GM21619 (cell line): Measurements from ENCODE around the gene FAIM2.

Experiments used
- ATAC-seq: cut with Tn5 transposase; IDR thresholded peaks from one replicate; pipeline ENCODE4 v1.9.1; 2021; ENCODE audit not compliant: unreplicated experiment

FAIM2 gene

DNA sequence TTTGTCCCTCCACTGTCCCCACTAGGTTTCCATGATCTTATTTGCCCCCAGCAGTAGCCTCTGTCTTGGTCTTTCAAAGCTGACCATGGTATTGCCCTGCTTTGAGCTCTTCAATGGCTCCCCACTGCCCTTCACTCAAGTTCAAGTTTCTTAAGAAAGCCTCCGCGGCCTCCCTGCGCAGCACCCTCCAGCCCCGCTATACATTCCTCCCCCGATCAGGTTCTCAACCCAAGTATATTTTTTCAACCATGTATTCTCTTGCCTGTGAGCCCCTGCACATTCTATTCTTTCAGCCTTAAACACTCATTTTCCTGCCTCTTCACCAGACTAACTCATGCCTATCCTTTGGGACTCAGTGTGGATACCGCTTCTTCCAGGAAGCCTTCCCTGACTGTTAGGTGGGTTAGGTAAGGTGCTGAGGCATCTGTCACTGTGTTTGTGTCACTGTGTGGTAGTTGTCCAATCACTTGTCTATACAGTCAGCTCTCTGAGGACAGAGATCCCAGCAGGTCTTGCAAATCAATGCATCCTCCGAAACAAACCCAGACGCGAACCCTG is 4.3 kb downstream of the FAIM2 start:
- no peak for ATAC-seq

DNA sequence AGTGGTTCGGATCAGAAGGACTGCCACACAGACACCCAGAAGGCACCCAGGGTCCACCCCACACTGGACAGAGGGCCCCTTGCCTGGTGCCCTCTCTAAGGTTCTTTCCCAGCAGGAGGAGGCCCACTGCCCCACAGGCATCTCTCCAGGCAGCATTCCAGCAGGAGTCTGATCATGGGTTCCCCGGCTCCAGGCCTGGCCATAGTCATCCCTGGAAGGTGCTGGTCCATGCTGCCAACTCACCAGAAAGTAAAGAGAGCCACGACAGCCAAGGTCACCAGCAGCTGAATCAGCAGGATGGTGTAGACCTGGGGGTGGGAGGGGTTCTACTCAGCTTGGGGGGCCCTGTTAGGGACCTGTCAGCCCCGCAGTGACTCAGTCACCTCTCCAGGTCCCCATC is 6.4 kb downstream of the FAIM2 start:
- no peak for ATAC-seq

GRCh38 chr12:49895773-49896172 is 7.9 kb downstream of the FAIM2 start:
- no peak for ATAC-seq

- ATAC-seq, result no peak
Observed at GRCh38 chr12:49894751-49895148, 8.9 kb downstream of the FAIM2 start.

- no peak for ATAC-seq
Observed at GRCh38 chr12:49893753-49894750, 9.6 kb downstream of the FAIM2 start.

DNA sequence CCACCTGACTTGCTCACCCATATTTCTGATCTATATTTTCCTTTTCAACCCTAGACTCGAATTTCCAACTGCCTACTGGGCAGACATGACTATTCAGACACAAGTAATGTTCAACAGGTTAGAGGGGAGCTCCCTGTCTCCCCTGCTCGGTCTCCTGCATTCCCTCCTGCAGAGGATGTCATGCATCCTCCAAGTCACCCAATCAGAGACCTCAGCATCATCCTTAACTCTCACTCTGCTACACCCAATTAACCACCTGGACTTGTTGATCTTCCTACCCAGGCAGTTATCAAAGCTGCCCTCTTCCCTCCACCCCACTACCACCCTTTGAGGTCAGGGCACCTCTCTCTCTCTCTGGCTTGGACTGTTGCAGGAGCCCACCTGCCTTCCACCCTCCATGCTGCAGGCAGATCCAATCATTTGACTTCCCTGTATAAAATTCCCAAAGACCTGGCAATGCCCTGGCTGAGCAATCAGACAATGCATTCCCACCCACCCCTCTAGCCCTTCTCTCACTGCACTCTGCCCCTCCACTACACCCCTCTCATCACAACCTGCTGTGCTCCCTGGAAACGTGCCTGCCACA is 10.9 kb downstream of the FAIM2 start:
- no peak for ATAC-seq

DNA sequence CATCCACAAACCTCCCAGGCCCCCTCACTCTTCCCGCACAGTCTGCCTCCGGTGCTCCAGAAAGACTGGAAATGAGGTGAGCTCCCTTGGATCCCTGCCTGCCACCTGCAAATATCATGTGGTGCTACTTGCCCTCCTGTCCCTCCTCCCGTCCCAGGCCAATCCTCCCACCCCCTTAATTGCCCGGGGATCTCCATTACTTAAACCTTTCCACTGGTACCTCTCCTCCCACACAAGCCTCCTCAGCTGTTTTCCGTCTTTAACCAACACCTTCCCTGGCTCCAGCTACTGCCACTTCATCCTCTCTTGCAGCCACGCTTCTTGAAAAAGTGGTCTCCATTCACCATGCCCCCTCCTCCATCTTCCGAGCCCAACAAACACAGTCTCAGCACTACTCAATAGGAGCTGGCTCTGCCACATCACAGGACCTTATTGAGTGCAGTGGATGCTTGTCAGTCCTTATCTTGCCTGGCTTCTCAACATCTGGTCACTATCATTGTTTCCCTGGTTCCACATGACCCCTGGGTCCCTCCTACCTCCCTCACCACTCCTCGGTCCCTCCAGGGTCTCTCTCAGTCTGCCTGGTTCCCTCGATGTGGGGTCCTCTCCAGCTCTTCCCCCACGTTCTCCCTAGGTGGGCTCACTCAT is 11.5 kb downstream of the FAIM2 start:
- no peak for ATAC-seq

DNA sequence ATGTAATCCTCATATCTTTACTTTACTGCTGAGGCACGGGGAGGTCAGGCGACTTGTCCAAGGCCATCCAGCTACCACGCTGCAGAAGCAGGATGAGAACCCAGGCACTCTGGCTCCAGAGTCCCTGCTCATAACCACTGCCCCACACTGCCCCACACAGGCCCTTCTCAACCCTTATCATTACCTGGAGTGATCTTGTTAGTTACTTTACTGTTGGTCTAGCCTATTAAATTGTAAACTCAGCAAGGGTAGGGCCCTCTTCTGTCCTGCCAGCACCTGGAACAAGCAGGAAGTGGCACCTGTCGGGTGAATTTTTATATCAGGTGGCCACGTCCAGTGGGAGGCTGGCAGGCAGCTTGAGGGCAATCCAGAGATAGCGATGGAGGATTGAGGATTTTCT is 12.2 kb downstream of the FAIM2 start:
- ATAC-seq, result no peak

GRCh38 chr12:49891012-49891411 is 12.7 kb downstream of the FAIM2 start:
- no peak for ATAC-seq

DNA sequence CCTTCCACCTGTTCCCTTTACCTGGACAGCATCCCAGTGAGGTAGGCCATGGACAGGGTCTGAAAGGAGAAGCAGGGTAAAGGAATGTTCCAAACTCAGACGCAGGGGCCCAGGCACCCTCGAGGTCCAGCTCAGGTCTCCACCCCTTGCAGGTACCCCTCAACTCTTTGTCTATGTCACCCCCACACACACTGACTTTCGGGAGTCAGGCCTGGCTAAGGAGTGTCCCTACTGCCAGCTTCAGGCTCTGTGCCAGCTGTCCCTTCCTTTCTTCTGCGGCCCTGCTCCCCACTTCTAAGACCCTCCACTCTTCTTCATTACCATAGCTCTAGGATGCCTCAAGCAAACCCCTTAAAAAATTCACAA is 13.6 kb downstream of the FAIM2 start:
- ATAC-seq, result no peak

GRCh38 chr12:49889361-49890095 is 14.2 kb downstream of the FAIM2 start:
- no peak for ATAC-seq

- ATAC-seq, result no peak
Observed at GRCh38 chr12:49888461-49889151, 15.1 kb downstream of the FAIM2 start.

GRCh38 chr12:49887536-49888401 is 15.9 kb downstream of the FAIM2 start:
- no peak for ATAC-seq

DNA sequence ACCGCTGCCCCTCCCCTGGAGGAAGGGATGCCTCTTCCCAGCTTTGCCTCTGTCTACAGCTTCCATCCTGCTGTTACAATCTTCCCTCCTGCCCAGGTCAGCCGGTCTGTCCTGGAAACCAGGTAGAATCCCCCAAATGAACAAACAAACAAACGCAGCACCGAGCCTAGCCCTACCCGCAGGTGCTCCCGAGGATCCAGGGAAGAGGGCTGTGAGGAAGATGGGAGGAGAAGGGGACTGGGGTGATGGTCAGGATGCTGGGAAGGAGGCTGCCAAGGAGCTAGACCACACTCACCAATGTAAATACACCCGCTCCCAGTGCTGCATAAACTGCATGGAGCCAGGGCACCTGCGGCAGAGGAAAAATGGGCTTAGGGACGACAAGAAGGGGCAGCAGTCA is 16.6 kb downstream of the FAIM2 start:
- no peak for ATAC-seq

GRCh38 chr12:49885663-49886461 is 17.8 kb downstream of the FAIM2 start:
- ATAC-seq, result no peak

- no peak for ATAC-seq
Observed at GRCh38 chr12:49885118-49885517, 18.6 kb downstream of the FAIM2 start.

- ATAC-seq, result no peak
Observed at GRCh38 chr12:49882851-49883464, 20.7 kb downstream of the FAIM2 start.

GRCh38 chr12:49882248-49882850 is 21.4 kb downstream of the FAIM2 start:
- ATAC-seq, result no peak
